Nephron progenitor cell (in vitro differentiated cells): ENCODE measurements around the gene UCHL1.
A peak's percentile ranks its signal among the peaks of the same experiment; 100 is the strongest.

Experiments
- DNase-seq: peaks from one replicate; pipeline ENCODE4 v3.0.0; 2021
- H3K27ac Mint-ChIP-seq: 2 replicates; pipeline ENCODE4 v1.8.0; 2021; ENCODE audit warnings: mild to moderate bottlenecking, moderate library complexity, mixed read lengths
- H3K27me3 Mint-ChIP-seq: 2 replicates; pipeline ENCODE4 v1.8.0; 2021; ENCODE audit warnings: mild to moderate bottlenecking, low read depth, mixed read lengths; ENCODE audit not compliant: poor library complexity
- H3K36me3 Mint-ChIP-seq: 2 replicates; pipeline ENCODE4 v1.8.0; 2021; ENCODE audit warnings: low read depth, mixed read lengths
- H3K4me1 Mint-ChIP-seq: 2 replicates; pipeline ENCODE4 v1.8.0; 2021; ENCODE audit warnings: mixed read lengths
- H3K4me3 Mint-ChIP-seq: 2 replicates; pipeline ENCODE4 v1.8.0; 2021; ENCODE audit warnings: mild to moderate bottlenecking, moderate library complexity, mixed read lengths
- H3K9me3 Mint-ChIP-seq: 2 replicates; pipeline ENCODE4 v1.8.0; 2021; ENCODE audit warnings: mild to moderate bottlenecking, moderate library complexity, mixed read lengths
- CTCF ChIP-seq: fragments of 200-600 bp; sonication (generic); IDR thresholded peaks from 2 replicates; pipeline ENCODE4 v1.5.0; 2021; ENCODE audit warnings: antibody characterized with exemption

UCHL1 gene

GRCh38 chr4:41212616-41213203 is 44.0 kb upstream of the UCHL1 start:
- no peak for TF ChIP-seq CTCF
- no peak for DNase-seq

GRCh38 chr4:41213625-41214135 is 43.0 kb upstream of the UCHL1 start:
- Mint-ChIP-seq H3K36me3 (peaks cover under 1% of the 10 kb centered on the region), H3K9me3 (peaks cover 7% of the 10 kb centered on the region), H3K27ac (no peak overlapping the region), H3K27me3 (peaks cover 23% of the 10 kb centered on the region), H3K4me3 (peak overlapping the region; percentile 90), H3K4me1 (peaks cover 41% of the 10 kb centered on the region)
- TF ChIP-seq CTCF: no peak
- peak; percentile 61 for DNase-seq

More at GRCh38 chr4:41212616-41213203, 44.0 kb upstream of the UCHL1 start:
- Mint-ChIP-seq H3K4me3 (peak overlapping the region; percentile 90), H3K9me3 (peaks cover 12% of the 10 kb centered on the region), H3K4me1 (peaks cover 46% of the 10 kb centered on the region), H3K36me3 (peaks cover 4% of the 10 kb centered on the region), H3K27me3 (peaks cover 23% of the 10 kb centered on the region), H3K27ac (no peak overlapping the region)

- Mint-ChIP-seq H3K9me3 (peaks cover under 1% of the 10 kb centered on the region), H3K36me3 (no peaks in the 10 kb centered on the region), H3K4me3 (peak within 1 kb of the TSS; percentile 90), H3K27ac (no peak within 1 kb of the TSS), H3K27me3 (peaks cover 23% of the 10 kb centered on the region), H3K4me1 (peaks cover 36% of the 10 kb centered on the region)
- DNase-seq: peak; percentile 94
- peak; percentile 82 for TF ChIP-seq CTCF
These were observed 42.4 kb upstream of the UCHL1 start, which contains the start of gene APBB2 for GRCh38 chr4:41214136-41214824. APBB2 (minus strand) TSS chr4:41214542; CDS start chr4:41033254, 181,288 bp downstream.

- no peak for TF ChIP-seq CTCF
- Mint-ChIP-seq H3K4me1 (peaks cover 34% of the 10 kb centered on the region), H3K36me3 (no peaks in the 10 kb centered on the region), H3K27ac (no peak overlapping the region), H3K9me3 (no peaks in the 10 kb centered on the region), H3K27me3 (peaks cover 23% of the 10 kb centered on the region), H3K4me3 (peak overlapping the region; percentile 90)
- DNase-seq: no peak
These were observed 41.9 kb upstream of the UCHL1 start for GRCh38 chr4:41214825-41215146.

- Mint-ChIP-seq H3K9me3 (no peaks in the 10 kb centered on the region), H3K4me1 (peaks cover 34% of the 10 kb centered on the region), H3K4me3 (peak overlapping the region; percentile 90), H3K27me3 (peaks cover 23% of the 10 kb centered on the region), H3K27ac (no peak overlapping the region), H3K36me3 (no peaks in the 10 kb centered on the region)
- no peak for DNase-seq
- no peak for TF ChIP-seq CTCF
These were observed 41.6 kb upstream of the UCHL1 start for GRCh38 chr4:41215155-41215554.

- no peak for DNase-seq
- peaks cover 26% of the 10 kb centered on the region for H3K27me3 Mint-ChIP-seq
- peaks cover 34% of the 10 kb centered on the region for H3K4me1 Mint-ChIP-seq
- no peaks in the 10 kb centered on the region for H3K36me3 Mint-ChIP-seq
- H3K9me3 Mint-ChIP-seq: no peaks in the 10 kb centered on the region
- no peak overlapping the region for H3K27ac Mint-ChIP-seq
- no peak for TF ChIP-seq CTCF
- H3K4me3 Mint-ChIP-seq: peak overlapping the region; percentile 90
These were observed 40.8 kb upstream of the UCHL1 start for GRCh38 chr4:41215969-41216293.
